ENCODE measurements around the gene EVI2A. TPM values are rescaled to one million over a fixed set of nuclear protein-coding genes. Genes with fewer than 3 reads are reported as not detected.

EVI2A gene
- total RNA-seq, 1 donor from 2014 or later, result 7.5 TPM

- Histone ChIP-seq H3K9me3 (no peaks in the 10 kb centered on the region), H3K4me3 (no peak overlapping the region), H3K4me1 (peaks cover 0 to 23% of the 10 kb centered on the region in 2 donors), H3K27me3 (no peaks in the 10 kb centered on the region), H3K36me3 (peaks cover 0 to 12% of the 10 kb centered on the region in 2 donors), H3K27ac (no peak overlapping the region)
- TF ChIP-seq CTCF (IDR thresholded peaks at IDR 0.05), result no peak
- DNase-seq (ENCODE audit: low spot score in 2 of 2), result no peak
- intact Hi-C loops (cut with DNase I), result no loop called here
Measured at GRCh38 chr17:31272803-31273202, 48.6 kb downstream of the EVI2A start.

GRCh38 chr17:31272236-31272635 is 49.2 kb downstream of the EVI2A start:
- Histone ChIP-seq H3K9me3 (no peaks in the 10 kb centered on the region), H3K4me1 (peaks cover 0 to 23% of the 10 kb centered on the region in 2 donors), H3K36me3 (peaks cover 0 to 7% of the 10 kb centered on the region in 2 donors), H3K27ac (no peak overlapping the region), H3K4me3 (no peak overlapping the region), H3K27me3 (no peaks in the 10 kb centered on the region)
- no peak for TF ChIP-seq CTCF (IDR thresholded peaks at IDR 0.05)
- intact Hi-C loops (cut with DNase I), result no loop called here
- DNase-seq (ENCODE audit: low spot score in 2 of 2), result no peak

GRCh38 chr17:31269578-31269983 is 51.8 kb downstream of the EVI2A start:
- peaks cover 0 to 16% of the 10 kb centered on the region in 2 donors for H3K36me3 ChIP-seq
- intact Hi-C loops (cut with DNase I), result no loop called here
- no peak for TF ChIP-seq CTCF (IDR thresholded peaks at IDR 0.05)
- peak in 1 of 2 donors; percentile 73 for DNase-seq (ENCODE audit: low spot score in 2 of 2)
- H3K27me3 ChIP-seq, result no peaks in the 10 kb centered on the region
- peak overlapping the region; percentile 27 to 31 for H3K27ac ChIP-seq
- H3K9me3 ChIP-seq, result no peaks in the 10 kb centered on the region
- no peak overlapping the region for H3K4me3 ChIP-seq
- peaks cover 0 to 23% of the 10 kb centered on the region in 2 donors for H3K4me1 ChIP-seq

- TF ChIP-seq CTCF (IDR thresholded peaks at IDR 0.05), result no peak
- DNase-seq (ENCODE audit: low spot score in 2 of 2), result no peak
- H3K9me3 ChIP-seq, result no peaks in the 10 kb centered on the region
- H3K27ac ChIP-seq, result peak overlapping the region; percentile 27 to 31
- no peak overlapping the region for H3K4me3 ChIP-seq
- H3K27me3 ChIP-seq, result no peaks in the 10 kb centered on the region
- H3K36me3 ChIP-seq, result peaks cover 0 to 16% of the 10 kb centered on the region in 2 donors
- intact Hi-C loops (cut with DNase I), result no loop called here
- H3K4me1 ChIP-seq, result peaks cover 0 to 20% of the 10 kb centered on the region in 2 donors
Measured at GRCh38 chr17:31269036-31269577, 52.3 kb downstream of the EVI2A start.

Other genes with a start within 250 kb of the EVI2A start
- gene NF1, start 226.6 kb downstream of the EVI2A start, total RNA-seq, result 25.0 TPM
- gene OMG, start 24.4 kb downstream of the EVI2A start, total RNA-seq, result not detected
- gene EVI2B, start 7.6 kb downstream of the EVI2A start, total RNA-seq, result 0.85 TPM
- gene RAB11FIP4, start 70.1 kb upstream of the EVI2A start, total RNA-seq, result 0.85 TPM

All from ascending aorta (tissue), 2 donors.